ENCODE data around the gene MAVS. TPM values are rescaled to one million over a fixed set of nuclear protein-coding genes. Genes with fewer than 3 reads are reported as not detected.
"Not testable (repeated sequence)": the region's sequence is repeated elsewhere in the genome, so short reads cannot be mapped to it uniquely, and the experiment has no call there.

Gene MAVS
- total RNA-seq, 1 donor from 2014 or later, result 14.6 TPM

DNA sequence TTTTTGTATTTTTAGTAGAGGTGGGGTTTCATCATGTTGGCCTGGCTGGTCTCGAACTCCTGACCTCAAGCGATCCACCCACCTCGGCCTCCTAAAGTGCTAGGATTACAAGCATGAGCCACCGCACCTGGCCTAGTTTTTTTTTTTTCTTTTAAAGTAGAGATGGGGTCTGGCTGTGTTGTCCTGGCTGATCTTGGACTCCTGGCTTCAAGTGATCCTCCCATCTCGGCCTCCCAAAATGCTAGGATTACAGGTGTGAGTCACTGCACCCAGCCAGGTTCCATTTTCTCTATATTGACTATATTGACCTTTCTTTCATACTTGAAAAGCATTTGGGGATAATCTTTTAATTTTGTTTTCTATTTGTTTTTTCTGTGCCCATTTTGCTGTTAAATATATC is 55.8 kb downstream of the MAVS start:
- no peak overlapping the region for H3K27ac ChIP-seq (ENCODE audit: low read depth, low read length)
- H3K27me3 ChIP-seq (ENCODE audit: control insufficient read depth in 3 of 3, insufficient read depth in 3 of 3, low read length in 3 of 3), result no peaks in the 10 kb centered on the region
- peaks cover 7 to 13% (median 7%) of the 10 kb centered on the region in 3 donors for H3K4me1 ChIP-seq (ENCODE audit: control insufficient read depth in 3 of 3, insufficient read depth in 3 of 3, low read length in 3 of 3)
- no peak overlapping the region for H3K9ac ChIP-seq (ENCODE audit: low read depth in 1 of 3, low read length in 3 of 3)
- no peak overlapping the region for H3K4me3 ChIP-seq (ENCODE audit: low read length in 3 of 3)
- H3K36me3 ChIP-seq (ENCODE audit: control insufficient read depth in 3 of 3, insufficient read depth in 3 of 3, low read length in 3 of 3), result no peaks in the 10 kb centered on the region
- no peaks in the 10 kb centered on the region for H3K9me3 ChIP-seq (ENCODE audit: control insufficient read depth in 3 of 3, low read length in 3 of 3)

DNA sequence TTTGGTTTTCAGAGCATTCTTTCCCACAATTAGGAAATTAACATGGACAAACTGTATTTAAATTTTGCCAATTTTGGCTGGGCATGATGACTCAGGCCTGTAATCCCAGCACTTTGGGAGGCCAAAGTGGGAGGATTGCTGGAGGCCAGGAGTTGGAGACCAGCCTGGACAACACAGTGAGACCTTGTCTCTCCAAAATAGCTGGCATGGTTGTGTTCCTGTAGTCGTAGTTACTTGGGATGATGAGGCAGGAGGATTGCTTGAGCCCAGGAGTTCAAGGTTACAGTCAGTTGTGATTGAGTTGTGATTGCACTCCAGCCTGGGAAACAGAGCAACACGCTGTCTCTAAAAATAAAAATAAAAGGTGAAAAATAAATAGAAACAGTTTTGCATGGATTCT is 57.6 kb downstream of the MAVS start:
- Histone ChIP-seq H3K9me3 (ENCODE audit: control insufficient read depth in 3 of 3, low read length in 3 of 3) (no peaks in the 10 kb centered on the region), H3K27me3 (ENCODE audit: control insufficient read depth in 3 of 3, insufficient read depth in 3 of 3, low read length in 3 of 3) (no peaks in the 10 kb centered on the region), H3K36me3 (ENCODE audit: control insufficient read depth in 3 of 3, insufficient read depth in 3 of 3, low read length in 3 of 3) (peaks cover 5 to 10% (median 9%) of the 10 kb centered on the region in 3 donors), H3K4me1 (ENCODE audit: control insufficient read depth in 3 of 3, insufficient read depth in 3 of 3, low read length in 3 of 3) (peaks cover 4 to 10% (median 7%) of the 10 kb centered on the region in 3 donors), H3K27ac (ENCODE audit: low read depth, low read length) (no peak overlapping the region), H3K4me3 (ENCODE audit: low read length in 3 of 3) (no peak overlapping the region), H3K9ac (ENCODE audit: low read depth in 1 of 3, low read length in 3 of 3) (no peak overlapping the region)

DNA sequence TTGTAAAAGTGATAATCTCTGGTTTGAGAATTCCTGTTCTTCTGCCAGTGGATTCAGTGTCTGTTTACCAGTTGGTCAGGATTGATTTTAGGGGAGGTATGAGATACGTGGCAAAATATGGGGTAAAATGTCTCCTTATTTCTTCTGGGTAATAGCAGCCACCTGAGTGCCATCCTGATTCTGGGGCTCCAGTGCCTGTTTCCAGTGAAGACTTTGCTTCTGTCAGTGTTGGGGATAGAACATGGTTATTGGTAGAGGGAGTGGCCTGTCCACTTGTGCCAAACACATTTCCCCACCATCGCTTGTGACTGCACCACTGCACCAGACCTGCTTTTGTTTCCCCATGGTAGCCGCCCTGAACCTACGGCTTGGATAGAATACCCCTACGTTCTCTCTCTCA is 58.2 kb downstream of the MAVS start:
- Histone ChIP-seq H3K36me3 (ENCODE audit: control insufficient read depth in 3 of 3, insufficient read depth in 3 of 3, low read length in 3 of 3) (peaks cover 7 to 12% (median 10%) of the 10 kb centered on the region in 3 donors), H3K4me1 (ENCODE audit: control insufficient read depth in 3 of 3, insufficient read depth in 3 of 3, low read length in 3 of 3) (peaks cover 4 to 9% (median 7%) of the 10 kb centered on the region in 3 donors), H3K27me3 (ENCODE audit: control insufficient read depth in 3 of 3, insufficient read depth in 3 of 3, low read length in 3 of 3) (no peaks in the 10 kb centered on the region), H3K9ac (ENCODE audit: low read depth in 1 of 3, low read length in 3 of 3) (no peak overlapping the region), H3K4me3 (ENCODE audit: low read length in 3 of 3) (no peak overlapping the region), H3K9me3 (ENCODE audit: control insufficient read depth in 3 of 3, low read length in 3 of 3) (no peaks in the 10 kb centered on the region), H3K27ac (ENCODE audit: low read depth, low read length) (no peak overlapping the region)

DNA sequence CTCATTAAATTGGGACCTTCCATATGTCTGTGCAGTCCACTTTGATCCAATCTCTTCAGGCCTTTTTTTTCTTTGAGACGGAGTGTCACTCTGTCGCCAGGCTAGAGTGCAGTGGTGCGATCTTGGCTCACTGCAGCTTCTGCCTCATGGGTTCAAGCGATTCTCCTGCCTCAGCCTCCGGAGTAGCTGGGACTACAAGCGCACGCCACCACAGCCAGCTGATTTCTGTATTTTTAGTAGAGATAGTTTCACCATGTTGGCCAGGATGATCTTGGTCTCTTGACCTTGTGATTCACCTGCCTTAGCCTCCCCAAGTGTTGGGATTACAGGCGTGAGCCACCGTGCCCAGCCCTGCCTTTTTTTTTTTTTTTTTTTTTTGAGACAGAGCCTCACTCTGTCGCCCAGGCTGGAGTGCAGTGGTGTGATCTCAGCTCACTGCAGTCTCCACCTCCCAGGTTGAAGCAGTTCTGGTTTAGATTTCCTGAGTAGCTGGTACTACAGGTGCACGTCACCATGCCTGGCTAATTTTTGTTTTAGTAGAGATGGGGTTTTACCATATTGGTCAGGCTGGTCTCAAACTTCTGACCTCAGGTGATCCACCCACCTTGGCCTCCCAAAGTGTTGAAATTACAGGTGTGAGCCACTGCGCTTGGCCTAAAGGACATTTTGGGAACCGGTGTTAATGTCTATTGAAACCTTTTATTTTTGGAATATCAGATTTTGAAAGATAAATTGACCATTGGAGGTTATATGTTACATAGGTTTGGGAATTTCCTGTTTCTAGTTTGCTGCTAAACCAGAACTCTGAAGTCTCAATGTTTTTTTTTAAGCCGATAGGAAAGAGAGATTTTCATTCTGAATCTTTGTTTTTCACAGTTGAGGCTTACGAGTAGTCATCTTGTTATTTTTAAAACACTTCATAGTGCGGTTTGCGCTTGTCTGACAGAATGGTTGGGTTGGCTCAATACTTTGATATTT is 60.4 kb downstream of the MAVS start:
- peaks cover 11 to 29% (median 25%) of the 10 kb centered on the region in 3 donors for H3K36me3 ChIP-seq (ENCODE audit: control insufficient read depth in 3 of 3, insufficient read depth in 3 of 3, low read length in 3 of 3)
- not testable (repeated sequence) for H3K27ac ChIP-seq (ENCODE audit: low read depth, low read length); H3K27me3 ChIP-seq (ENCODE audit: control insufficient read depth in 3 of 3, insufficient read depth in 3 of 3, low read length in 3 of 3); H3K9me3 ChIP-seq (ENCODE audit: control insufficient read depth in 3 of 3, low read length in 3 of 3); H3K9ac ChIP-seq (ENCODE audit: low read depth in 1 of 3, low read length in 3 of 3); H3K4me3 ChIP-seq (ENCODE audit: low read length in 3 of 3); H3K4me1 ChIP-seq (ENCODE audit: control insufficient read depth in 3 of 3, insufficient read depth in 3 of 3, low read length in 3 of 3)

DNA sequence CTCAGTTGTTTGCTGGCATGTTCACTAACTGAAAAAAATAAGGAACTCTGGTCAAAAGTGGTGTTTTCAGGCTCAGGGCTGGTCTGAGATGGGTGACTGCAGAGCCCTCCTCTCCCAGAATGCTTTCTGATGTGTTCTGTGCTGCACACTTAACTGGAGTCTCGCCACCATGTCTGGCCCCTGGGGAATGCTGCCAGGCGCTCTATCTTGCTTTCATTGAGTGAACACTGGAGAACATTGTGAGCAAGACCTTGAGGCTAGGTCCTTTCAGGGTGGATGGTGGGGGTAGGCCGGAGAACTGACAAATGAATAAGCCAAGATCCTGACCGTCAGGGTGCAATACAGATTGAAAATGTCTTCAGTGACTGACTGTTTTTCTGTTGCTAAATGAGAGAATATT is 62.0 kb downstream of the MAVS start:
- H3K27me3 ChIP-seq (ENCODE audit: control insufficient read depth in 3 of 3, insufficient read depth in 3 of 3, low read length in 3 of 3), result no peaks in the 10 kb centered on the region
- no peak overlapping the region for H3K27ac ChIP-seq (ENCODE audit: low read depth, low read length)
- no peak overlapping the region for H3K9ac ChIP-seq (ENCODE audit: low read depth in 1 of 3, low read length in 3 of 3)
- H3K4me3 ChIP-seq (ENCODE audit: low read length in 3 of 3), result no peak overlapping the region
- peaks cover 0 to 4% (median 4%) of the 10 kb centered on the region in 3 donors for H3K4me1 ChIP-seq (ENCODE audit: control insufficient read depth in 3 of 3, insufficient read depth in 3 of 3, low read length in 3 of 3)
- no peaks in the 10 kb centered on the region for H3K9me3 ChIP-seq (ENCODE audit: control insufficient read depth in 3 of 3, low read length in 3 of 3)
- peaks cover 13 to 36% (median 31%) of the 10 kb centered on the region in 3 donors for H3K36me3 ChIP-seq (ENCODE audit: control insufficient read depth in 3 of 3, insufficient read depth in 3 of 3, low read length in 3 of 3)

DNA sequence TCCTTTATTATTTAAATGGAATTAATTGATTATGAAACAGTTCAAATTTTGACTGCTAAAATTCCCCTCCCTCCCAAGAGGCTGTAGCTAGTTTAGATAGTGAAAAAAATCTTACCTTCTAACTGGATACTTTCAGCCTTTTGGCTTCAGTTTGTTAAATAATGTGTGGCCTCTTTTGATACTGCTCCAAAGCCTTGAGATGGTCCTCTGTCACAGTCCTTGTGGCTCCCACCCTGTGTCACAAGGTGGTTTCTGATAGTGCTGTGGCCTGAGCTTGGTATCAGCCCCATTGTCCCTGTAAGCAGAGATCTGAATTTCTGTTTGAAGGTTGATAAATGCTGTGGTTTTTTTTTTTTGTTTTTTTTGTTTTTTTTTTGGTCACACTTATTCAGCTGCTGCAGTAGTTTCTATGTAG is 63.3 kb downstream of the MAVS start:
- Histone ChIP-seq H3K9ac (ENCODE audit: low read depth in 1 of 3, low read length in 3 of 3) (no peak overlapping the region), H3K9me3 (ENCODE audit: control insufficient read depth in 3 of 3, low read length in 3 of 3) (no peaks in the 10 kb centered on the region), H3K36me3 (ENCODE audit: control insufficient read depth in 3 of 3, insufficient read depth in 3 of 3, low read length in 3 of 3) (peaks cover 20 to 45% (median 39%) of the 10 kb centered on the region in 3 donors), H3K4me3 (ENCODE audit: low read length in 3 of 3) (no peak overlapping the region), H3K27ac (ENCODE audit: low read depth, low read length) (no peak overlapping the region), H3K27me3 (ENCODE audit: control insufficient read depth in 3 of 3, insufficient read depth in 3 of 3, low read length in 3 of 3) (no peaks in the 10 kb centered on the region), H3K4me1 (ENCODE audit: control insufficient read depth in 3 of 3, insufficient read depth in 3 of 3, low read length in 3 of 3) (peaks cover 0 to 1% (median 0%) of the 10 kb centered on the region in 3 donors)

DNA sequence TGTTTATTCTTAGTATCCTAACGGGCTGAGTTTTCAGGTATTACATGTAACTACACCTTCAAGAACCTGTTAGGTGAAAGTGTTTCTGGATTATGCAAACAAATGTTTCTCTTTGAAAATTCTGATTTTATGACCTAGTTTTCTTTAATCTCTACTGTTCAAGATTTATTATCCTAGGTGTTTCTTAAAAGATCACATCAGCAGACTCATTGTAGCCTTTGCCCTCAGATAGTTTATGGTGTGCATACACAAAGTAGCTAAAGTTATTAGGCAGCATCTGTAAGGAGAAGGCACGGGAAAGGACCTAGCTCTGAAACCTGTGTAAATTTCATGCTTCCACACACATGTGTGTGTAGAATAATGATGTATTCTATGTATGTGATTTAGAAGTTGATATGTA is 64.2 kb downstream of the MAVS start:
- Histone ChIP-seq H3K27ac (ENCODE audit: low read depth, low read length) (no peak overlapping the region), H3K9me3 (ENCODE audit: control insufficient read depth in 3 of 3, low read length in 3 of 3) (no peaks in the 10 kb centered on the region), H3K4me3 (ENCODE audit: low read length in 3 of 3) (no peak overlapping the region), H3K36me3 (ENCODE audit: control insufficient read depth in 3 of 3, insufficient read depth in 3 of 3, low read length in 3 of 3) (peaks cover 20 to 45% (median 39%) of the 10 kb centered on the region in 3 donors), H3K27me3 (ENCODE audit: control insufficient read depth in 3 of 3, insufficient read depth in 3 of 3, low read length in 3 of 3) (no peaks in the 10 kb centered on the region), H3K9ac (ENCODE audit: low read depth in 1 of 3, low read length in 3 of 3) (no peak overlapping the region), H3K4me1 (ENCODE audit: control insufficient read depth in 3 of 3, insufficient read depth in 3 of 3, low read length in 3 of 3) (no peaks in the 10 kb centered on the region)

DNA sequence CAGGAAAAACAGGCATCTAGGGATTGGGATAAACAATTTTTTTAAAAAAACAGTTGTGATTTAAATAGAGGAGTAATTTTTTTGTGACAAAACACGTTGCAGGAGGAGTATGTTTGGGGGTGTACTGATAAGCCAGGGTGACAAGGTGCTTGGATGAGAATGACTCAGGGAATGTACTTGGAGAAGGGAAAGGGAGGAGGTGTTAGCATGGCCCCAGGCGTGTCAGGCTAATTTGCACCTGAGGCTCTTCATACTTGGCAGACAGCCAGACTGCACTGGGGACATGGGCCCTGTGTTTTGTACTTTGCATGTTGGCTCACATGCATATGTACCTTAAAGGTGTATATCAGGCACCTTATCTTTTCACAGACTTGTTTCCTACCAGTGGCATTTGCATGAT is 65.3 kb downstream of the MAVS start:
- H3K9ac ChIP-seq (ENCODE audit: low read depth in 1 of 3, low read length in 3 of 3), result no peak overlapping the region
- H3K4me1 ChIP-seq (ENCODE audit: control insufficient read depth in 3 of 3, insufficient read depth in 3 of 3, low read length in 3 of 3), result peaks cover 0 to 5% (median 0%) of the 10 kb centered on the region in 3 donors
- H3K9me3 ChIP-seq (ENCODE audit: control insufficient read depth in 3 of 3, low read length in 3 of 3), result no peaks in the 10 kb centered on the region
- H3K36me3 ChIP-seq (ENCODE audit: control insufficient read depth in 3 of 3, insufficient read depth in 3 of 3, low read length in 3 of 3), result peaks cover 20 to 48% (median 39%) of the 10 kb centered on the region in 3 donors
- H3K27me3 ChIP-seq (ENCODE audit: control insufficient read depth in 3 of 3, insufficient read depth in 3 of 3, low read length in 3 of 3), result no peaks in the 10 kb centered on the region
- H3K4me3 ChIP-seq (ENCODE audit: low read length in 3 of 3), result no peak overlapping the region
- no peak overlapping the region for H3K27ac ChIP-seq (ENCODE audit: low read depth, low read length)

DNA sequence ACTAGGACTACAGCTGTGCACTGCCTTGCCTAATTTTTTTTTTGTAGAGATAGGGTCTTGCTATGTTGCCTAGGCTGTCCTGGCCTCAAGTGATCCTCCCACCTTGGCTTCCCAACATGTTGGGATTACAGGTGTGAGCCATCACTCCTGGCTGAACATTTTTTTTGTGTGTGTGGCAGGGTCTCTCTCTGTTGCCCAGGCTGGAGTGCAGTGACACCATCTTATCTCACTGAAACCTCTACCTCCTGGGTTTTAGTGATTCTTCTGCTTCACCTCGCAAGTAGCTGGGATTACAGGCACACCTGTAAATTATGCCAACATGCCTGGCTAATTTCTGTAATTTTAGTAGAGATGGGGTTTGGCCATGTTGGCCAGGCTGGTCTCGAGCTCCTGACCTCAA is 67.8 kb downstream of the MAVS start:
- H3K4me1 ChIP-seq (ENCODE audit: control insufficient read depth in 3 of 3, insufficient read depth in 3 of 3, low read length in 3 of 3), result peaks cover 0 to 5% (median 0%) of the 10 kb centered on the region in 3 donors
- H3K27ac ChIP-seq (ENCODE audit: low read depth, low read length), result no peak overlapping the region
- H3K9ac ChIP-seq (ENCODE audit: low read depth in 1 of 3, low read length in 3 of 3), result no peak overlapping the region
- no peak overlapping the region for H3K4me3 ChIP-seq (ENCODE audit: low read length in 3 of 3)
- H3K36me3 ChIP-seq (ENCODE audit: control insufficient read depth in 3 of 3, insufficient read depth in 3 of 3, low read length in 3 of 3), result peaks cover 17 to 50% (median 34%) of the 10 kb centered on the region in 3 donors
- H3K9me3 ChIP-seq (ENCODE audit: control insufficient read depth in 3 of 3, low read length in 3 of 3), result no peaks in the 10 kb centered on the region
- H3K27me3 ChIP-seq (ENCODE audit: control insufficient read depth in 3 of 3, insufficient read depth in 3 of 3, low read length in 3 of 3), result no peaks in the 10 kb centered on the region

DNA sequence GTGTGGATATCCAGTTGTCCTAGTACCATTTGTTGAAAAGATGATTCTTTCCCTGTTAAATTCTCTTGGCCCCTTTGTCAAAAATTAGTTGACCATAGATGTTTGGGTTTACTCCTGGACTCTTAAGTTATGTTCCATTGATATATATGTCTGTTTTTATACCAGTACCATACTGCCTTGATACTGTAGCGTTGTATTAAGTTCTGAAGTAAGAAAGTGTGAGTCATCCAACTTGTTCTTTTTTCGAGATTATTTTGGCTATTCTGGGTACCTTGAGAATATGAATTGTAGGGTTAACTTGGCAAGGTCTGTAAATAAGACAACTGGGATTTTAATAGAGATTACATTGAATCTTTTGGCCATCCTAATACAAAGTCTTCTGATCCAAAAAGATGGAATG is 69.1 kb downstream of the MAVS start:
- no peaks in the 10 kb centered on the region for H3K9me3 ChIP-seq (ENCODE audit: control insufficient read depth in 3 of 3, low read length in 3 of 3)
- no peak overlapping the region for H3K4me3 ChIP-seq (ENCODE audit: low read length in 3 of 3)
- peaks cover 17 to 45% (median 26%) of the 10 kb centered on the region in 3 donors for H3K36me3 ChIP-seq (ENCODE audit: control insufficient read depth in 3 of 3, insufficient read depth in 3 of 3, low read length in 3 of 3)
- no peak overlapping the region for H3K9ac ChIP-seq (ENCODE audit: low read depth in 1 of 3, low read length in 3 of 3)
- H3K4me1 ChIP-seq (ENCODE audit: control insufficient read depth in 3 of 3, insufficient read depth in 3 of 3, low read length in 3 of 3), result peaks cover 0 to 5% (median 0%) of the 10 kb centered on the region in 3 donors
- H3K27ac ChIP-seq (ENCODE audit: low read depth, low read length), result no peak overlapping the region
- H3K27me3 ChIP-seq (ENCODE audit: control insufficient read depth in 3 of 3, insufficient read depth in 3 of 3, low read length in 3 of 3), result no peaks in the 10 kb centered on the region

Measured in skeletal muscle tissue (tissue), 4 donors.